Measurements from ENCODE around the gene PLCZ1. TPM values are rescaled to one million over a fixed set of nuclear protein-coding genes. Genes with fewer than 3 reads are reported as not detected.

The PLCZ1 gene
- not detected for total RNA-seq

GRCh38 chr12:18737819-18738218 is at the start of gene PLCZ1, which contains the start of gene CAPZA3:
Gene PLCZ1 (minus strand): TSS chr12:18738012. CDS start chr12:18737371, 641 bp downstream.
Gene CAPZA3 (plus strand): TSS chr12:18738119. CDS start chr12:18738269, 150 bp downstream.

Other genes starting within 250 kb of the PLCZ1 start
- not detected for gene CAPZA3, start 107 bp upstream of the PLCZ1 start, total RNA-seq